C4-2B (cell line): ENCODE measurements around the gene PPP1R13L.

Experiments used
- CTCF ChIP-seq: fragments of 450-650 bp; conservative IDR thresholded peaks from 2 replicates; pipeline ENCODE4 v1.5.1; 2017; ENCODE audit warnings: mild to moderate bottlenecking
- ZFX ChIP-seq: fragments of 450-650 bp; IDR thresholded peaks from 2 replicates; pipeline ENCODE4 v1.6.1; 2017

GRCh38 chr19:45428384-45429231, 23.7 kb upstream of the PPP1R13L start:
- TF ChIP-seq CTCF (no peak), ZFX (no peak)
